CD4-positive, alpha-beta T cell treated with Interleukin-15 for 1 hour (primary cell): ENCODE data around the gene CHRND.
A peak's percentile ranks its signal among the peaks of the same experiment; 100 is the strongest.

ENCODE experiments used
- DNase-seq: peaks from one replicate; pipeline ENCODE4 v3.0.0-alpha.2; 2020

The CHRND gene

GRCh38 chr2:232488097-232488711 lies 37.8 kb upstream of the CHRND start:
- DNase-seq, result no peak

- DNase-seq, result peak; percentile 7
Observed at GRCh38 chr2:232488721-232489300, 37.1 kb upstream of the CHRND start.

GRCh38 chr2:232489516-232490220 lies 36.3 kb upstream of the CHRND start:
- DNase-seq, result peak; percentile 10

GRCh38 chr2:232490221-232491138 lies 35.5 kb upstream of the CHRND start:
- peak; percentile 10 for DNase-seq

- DNase-seq, result peak; percentile 15
Observed at GRCh38 chr2:232491139-232491780, 34.7 kb upstream of the CHRND start.

- DNase-seq, result no peak
Observed at GRCh38 chr2:232492236-232492848, 33.6 kb upstream of the CHRND start.

- DNase-seq, result no peak
Observed at GRCh38 chr2:232492963-232493700, 32.8 kb upstream of the CHRND start.

GRCh38 chr2:232493701-232494474 lies 32.1 kb upstream of the CHRND start:
- no peak for DNase-seq

GRCh38 chr2:232494542-232494941 lies 31.4 kb upstream of the CHRND start:
- no peak for DNase-seq

GRCh38 chr2:232495292-232495691 lies 30.7 kb upstream of the CHRND start:
- DNase-seq, result no peak

- no peak for DNase-seq
Observed at GRCh38 chr2:232496501-232497270, 29.3 kb upstream of the CHRND start.

GRCh38 chr2:232497348-232497747 lies 28.6 kb upstream of the CHRND start:
- no peak for DNase-seq

- no peak for DNase-seq
Observed at GRCh38 chr2:232498452-232498851, 27.5 kb upstream of the CHRND start.

- DNase-seq, result no peak
Observed at GRCh38 chr2:232501331-232501771, 24.6 kb upstream of the CHRND start.

GRCh38 chr2:232501794-232502390 lies 24.1 kb upstream of the CHRND start:
- DNase-seq, result no peak

- peak; percentile 44 for DNase-seq
Observed at GRCh38 chr2:232502511-232502910, 23.4 kb upstream of the CHRND start.

- DNase-seq, result peak; percentile 30
Observed at GRCh38 chr2:232502911-232503808, 22.8 kb upstream of the CHRND start.

- DNase-seq, result no peak
Observed at GRCh38 chr2:232503809-232504323, 22.1 kb upstream of the CHRND start.
